Liver (tissue), 9 donors: ENCODE measurements around the gene HOOK2. TPM values are rescaled to one million over a fixed set of nuclear protein-coding genes. Genes with fewer than 3 reads are reported as not detected.

Experiments used
- DNase-seq: peaks from one replicate; pipeline ENCODE4 v3.0.0-alpha.2; 2017; ENCODE audit warnings: low spot score
- H3K27ac ChIP-seq, 2 donors: one replicate each; pipeline ENCODE4 v1.7.0; 2013; ENCODE audit warnings: inconsistent platforms in 2 of 2, low read length in 2 of 2, control low read depth in 1 of 2, low read depth in 1 of 2, mild to moderate bottlenecking in 1 of 2
- H3K27me3 ChIP-seq, 4 donors: one replicate each; pipeline versions ENCODE4 v1.6.1 to v1.7.0; 2013; ENCODE audit warnings: low read length in 3 of 4, inconsistent platforms in 1 of 4, mild to moderate bottlenecking in 1 of 4, moderate library complexity in 1 of 4; ENCODE audit not compliant: control insufficient read depth in 4 of 4, insufficient read depth in 4 of 4
- H3K36me3 ChIP-seq, 4 donors: one replicate each; pipeline versions ENCODE4 v1.6.1 to v1.7.0; 2013; ENCODE audit warnings: low read length in 3 of 4, mild to moderate bottlenecking in 3 of 4, low read depth in 1 of 4, moderate library complexity in 1 of 4; ENCODE audit not compliant: control insufficient read depth in 4 of 4, insufficient read depth in 3 of 4
- H3K4me1 ChIP-seq, 4 donors: one replicate each; pipeline versions ENCODE4 v1.6.1 to v1.7.0; 2013; ENCODE audit warnings: low read length in 3 of 4, mild to moderate bottlenecking in 3 of 4, moderate library complexity in 1 of 4; ENCODE audit not compliant: control insufficient read depth in 4 of 4, insufficient read depth in 4 of 4
- H3K4me3 ChIP-seq, 3 donors: one replicate each; pipeline versions ENCODE4 v1.6.1 to v1.7.0; 2013; ENCODE audit warnings: low read length in 3 of 3, control low read depth in 1 of 3, low read depth in 1 of 3, mild to moderate bottlenecking in 1 of 3
- H3K9ac ChIP-seq, 2 donors: one replicate each; pipeline ENCODE4 v1.7.0; 2013; ENCODE audit warnings: low read length in 2 of 2, mild to moderate bottlenecking in 2 of 2, moderate library complexity in 2 of 2, control low read depth in 1 of 2, low read depth in 1 of 2
- H3K9me3 ChIP-seq, 4 donors: one replicate each; pipeline versions ENCODE4 v1.6.1 to v1.7.0; 2013; ENCODE audit warnings: low read length in 3 of 4; ENCODE audit not compliant: control insufficient read depth in 4 of 4
- ATF3 ChIP-seq: IDR thresholded peaks from 2 replicates; pipeline ENCODE4 v1.6.1; 2016; ENCODE audit warnings: antibody characterized with exemption
- CTCF ChIP-seq: fragments of 150-350 bp; IDR thresholded peaks from 2 replicates; pipeline ENCODE4 v1.5.1; 2017; ENCODE audit warnings: improper control_type of control experiment, low read depth, low read length; ENCODE audit not compliant: missing input control
- EGR1 ChIP-seq, 2 donors: IDR thresholded peaks; 2 replicates each; pipeline ENCODE4 v1.6.1; 2016 to 2018; ENCODE audit warnings: antibody characterized with exemption in 2 of 2, low read depth in 2 of 2
- FOXA1 ChIP-seq: IDR thresholded peaks from 2 replicates; pipeline ENCODE4 v1.6.1; 2016; ENCODE audit warnings: antibody characterized with exemption
- FOXA2 ChIP-seq: IDR thresholded peaks from 2 replicates; pipeline ENCODE4 v1.6.1; 2016; ENCODE audit warnings: antibody characterized with exemption
- GABPA ChIP-seq, 2 donors: IDR thresholded peaks in 1 of 2; conservative IDR thresholded peaks in 1 of 2; 2 replicates each; pipeline ENCODE4 v1.6.1; 2016; ENCODE audit warnings: antibody characterized with exemption in 2 of 2, mild to moderate bottlenecking in 1 of 2, moderate library complexity in 1 of 2
- HNF4A ChIP-seq, 2 donors: conservative IDR thresholded peaks; 2 replicates each; pipeline ENCODE4 v1.6.1; 2016; ENCODE audit warnings: antibody characterized with exemption in 2 of 2, mild to moderate bottlenecking in 2 of 2
- HNF4G ChIP-seq: IDR thresholded peaks from 2 replicates; pipeline ENCODE4 v1.6.1; 2016; ENCODE audit warnings: antibody characterized with exemption
- JUND ChIP-seq, 2 donors: IDR thresholded peaks; 2 replicates each; pipeline ENCODE4 v1.6.1; 2016; ENCODE audit warnings: antibody characterized with exemption in 2 of 2
- MAX ChIP-seq: IDR thresholded peaks from 2 replicates; pipeline ENCODE4 v1.6.1; 2016; ENCODE audit warnings: antibody characterized with exemption
- NR2F2 ChIP-seq: IDR thresholded peaks from 2 replicates; pipeline ENCODE4 v1.6.1; 2016; ENCODE audit warnings: antibody characterized with exemption
- RAD21 ChIP-seq, 2 donors: IDR thresholded peaks; 2 replicates each; pipeline ENCODE4 v1.6.1; 2016; ENCODE audit warnings: antibody characterized with exemption in 2 of 2, mild to moderate bottlenecking in 2 of 2
- REST ChIP-seq: IDR thresholded peaks from 2 replicates; pipeline ENCODE4 v1.6.1; 2016; ENCODE audit warnings: antibody characterized with exemption, mild to moderate bottlenecking
- RXRA ChIP-seq, 2 donors: IDR thresholded peaks; 2 replicates each; pipeline ENCODE4 v1.6.1; 2017 to 2018; ENCODE audit warnings: antibody characterized with exemption in 2 of 2, mild to moderate bottlenecking in 1 of 2
- SP1 ChIP-seq: IDR thresholded peaks from 2 replicates; pipeline ENCODE4 v1.6.1; 2018; ENCODE audit warnings: antibody characterized with exemption, mild to moderate bottlenecking
- TAF1 ChIP-seq: conservative IDR thresholded peaks from 2 replicates; pipeline ENCODE4 v1.6.1; 2016; ENCODE audit warnings: antibody characterized with exemption, mild to moderate bottlenecking
- YY1 ChIP-seq: IDR thresholded peaks from 2 replicates; pipeline ENCODE4 v1.6.1; 2016; ENCODE audit warnings: antibody characterized with exemption, mild to moderate bottlenecking
- ZBTB33 ChIP-seq: IDR thresholded peaks from 2 replicates; pipeline ENCODE4 v1.6.1; 2016; ENCODE audit warnings: antibody characterized with exemption
- WGBS: extraction: QIAGEN DNeasy Blood & Tissue Kit; methylation state at CpG from one replicate; pipeline ENCODE4 v1.1.7; 2013; 5-methylcytosine and 5-hydroxymethylcytosine counted together
- polyA plus RNA-seq, 2 donors: library from polyadenylated mRNA; stranded (reverse) in 1 of 2; unstranded in 1 of 2; fragments of 200-250 nt in 1 of 2; fragments of >200 nt in 1 of 2; fragmentation: Nextera tagmentation in 1 of 2; extraction: Ambion mirVana in 1 of 2; gene quantifications; one replicate each; pipeline versions ENCODE4 v1.2.1 to v1.2.3, GENCODE V29; 2013 to 2015
- total RNA-seq, 2 donors: library from RNA; depleted of rRNA; stranded (reverse); fragments of >200 nt; gene quantifications; one replicate each; pipeline ENCODE4 v1.2.3, GENCODE V29; 2014
- donor health status: healthy.
- donor health status: healthy.
- donor health status: healthy.
- donor health status: healthy.
- donor health status: healthy.

The HOOK2 gene
- total and polyA plus RNA-seq, 4 donors: 11.3 to 36.4 (median 15.0) TPM

GRCh38 chr19:12720296-12720695, 55.1 kb downstream of the HOOK2 start:
- H3K36me3 ChIP-seq: peaks cover 0 to 12% (median 6%) of the 10 kb centered on the region in 4 donors
- TF ChIP-seq YY1 (no peak), REST (no peak), NR2F2 (no peak), EGR1 (IDR thresholded peaks at IDR 0.05; ENCODE audit: low read depth in 2 of 2) (no peak), HNF4G (no peak), SP1 (no peak), FOXA2 (no peak), CTCF (no peak), RXRA (IDR thresholded peaks at IDR 0.05) (no peak), RAD21 (IDR thresholded peaks at IDR 0.05) (no peak), ZBTB33 (no peak), MAX (no peak), GABPA (IDR thresholded peaks at IDR 0.05 in 1 of 2, conservative IDR thresholded peaks at IDR 0.05 in 1 of 2) (no peak), TAF1 (no peak), FOXA1 (no peak), ATF3 (no peak)
- H3K4me3 ChIP-seq: no peak overlapping the region
- H3K27me3 ChIP-seq: no peaks in the 10 kb centered on the region
- H3K27ac ChIP-seq: no peak overlapping the region
- no peaks in the 10 kb centered on the region for H3K9me3 ChIP-seq
- H3K9ac ChIP-seq: no peak overlapping the region
- peaks cover 11 to 50% (median 44%) of the 10 kb centered on the region in 4 donors for H3K4me1 ChIP-seq
- no peak for DNase-seq
- 91% methylated on average over 10 of the region's 10 CpGs for WGBS

- Histone ChIP-seq H3K36me3 (peaks cover 10 to 42% (median 17%) of the 10 kb centered on the region in 4 donors), H3K9me3 (no peaks in the 10 kb centered on the region), H3K27ac (no peak overlapping the region), H3K9ac (no peak overlapping the region), H3K4me3 (no peak overlapping the region), H3K4me1 (peaks cover 6 to 25% (median 22%) of the 10 kb centered on the region in 4 donors), H3K27me3 (no peaks in the 10 kb centered on the region)
- no peak for TF ChIP-seq CTCF
- no peak for TF ChIP-seq ATF3
- no peak for TF ChIP-seq MAX
- no peak for TF ChIP-seq NR2F2
- no peak for TF ChIP-seq HNF4G
- TF ChIP-seq SP1: no peak
- TF ChIP-seq HNF4A (conservative IDR thresholded peaks at IDR 0.05): no peak
- no peak for TF ChIP-seq RXRA (IDR thresholded peaks at IDR 0.05)
- no peak for TF ChIP-seq TAF1
- no peak for TF ChIP-seq GABPA (IDR thresholded peaks at IDR 0.05 in 1 of 2, conservative IDR thresholded peaks at IDR 0.05 in 1 of 2)
- no peak for TF ChIP-seq ZBTB33
- no peak for TF ChIP-seq FOXA1
- TF ChIP-seq JUND (IDR thresholded peaks at IDR 0.05): no peak
- TF ChIP-seq FOXA2: no peak
- no peak for TF ChIP-seq EGR1 (IDR thresholded peaks at IDR 0.05; ENCODE audit: low read depth in 2 of 2)
- TF ChIP-seq RAD21 (IDR thresholded peaks at IDR 0.05): no peak
- 88% methylated on average over 3 of the region's 3 CpGs for WGBS
- DNase-seq: no peak
Observed at GRCh38 chr19:12715929-12716328, 59.4 kb downstream of the HOOK2 start.
